Loucy (cell line): ENCODE data around the gene RPUSD2.

Experiments used
- EZH2phosphoT487 ChIP-seq: fragments of 200-600 bp; IDR thresholded peaks from 2 replicates; pipeline ENCODE4 v1.6.1; 2018; ENCODE audit warnings: antibody characterized with exemption, mild to moderate bottlenecking, moderate library complexity, borderline replicate concordance
- TF ChIP-seq, protein P1 (sequence below): fragments of 200-600 bp; sonication (generic); conservative IDR thresholded peaks from 2 replicates; pipeline ENCODE4 v1.5.1; 2014; ENCODE audit warnings: mild to moderate bottlenecking, antibody characterized with exemption, low read length

DNA sequence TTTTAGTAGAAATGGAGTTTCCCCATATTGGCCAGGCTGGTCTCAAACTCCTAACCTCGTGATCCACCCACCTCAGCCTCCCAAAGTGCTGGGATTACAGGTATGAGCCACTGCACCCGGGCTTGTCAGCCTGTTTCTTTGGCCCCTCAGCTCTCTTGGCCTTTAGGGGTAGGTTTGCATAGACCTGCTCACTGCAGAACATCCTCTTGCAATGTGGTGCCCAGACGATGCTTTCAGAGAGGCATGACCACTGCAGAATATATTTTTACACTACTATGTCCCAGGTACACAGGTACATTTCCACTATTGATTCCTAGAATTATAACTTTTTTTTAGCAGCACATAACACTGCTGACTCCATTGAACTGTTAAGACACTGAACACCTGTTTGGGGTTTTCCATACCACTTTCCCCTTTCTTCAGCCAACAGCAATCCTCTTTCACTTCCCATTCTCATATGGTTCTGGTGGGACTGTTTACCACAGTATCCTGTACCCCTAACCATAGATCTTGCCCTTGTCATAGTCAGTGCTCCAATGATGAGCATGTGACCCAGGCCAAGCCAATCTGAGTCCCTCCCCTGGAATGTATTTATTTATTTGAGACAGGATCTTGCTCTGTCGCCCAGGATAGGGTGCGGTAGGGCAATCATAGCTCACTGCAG lies 25.3 kb upstream of the RPUSD2 start:
- TF ChIP-seq, protein P1, sequence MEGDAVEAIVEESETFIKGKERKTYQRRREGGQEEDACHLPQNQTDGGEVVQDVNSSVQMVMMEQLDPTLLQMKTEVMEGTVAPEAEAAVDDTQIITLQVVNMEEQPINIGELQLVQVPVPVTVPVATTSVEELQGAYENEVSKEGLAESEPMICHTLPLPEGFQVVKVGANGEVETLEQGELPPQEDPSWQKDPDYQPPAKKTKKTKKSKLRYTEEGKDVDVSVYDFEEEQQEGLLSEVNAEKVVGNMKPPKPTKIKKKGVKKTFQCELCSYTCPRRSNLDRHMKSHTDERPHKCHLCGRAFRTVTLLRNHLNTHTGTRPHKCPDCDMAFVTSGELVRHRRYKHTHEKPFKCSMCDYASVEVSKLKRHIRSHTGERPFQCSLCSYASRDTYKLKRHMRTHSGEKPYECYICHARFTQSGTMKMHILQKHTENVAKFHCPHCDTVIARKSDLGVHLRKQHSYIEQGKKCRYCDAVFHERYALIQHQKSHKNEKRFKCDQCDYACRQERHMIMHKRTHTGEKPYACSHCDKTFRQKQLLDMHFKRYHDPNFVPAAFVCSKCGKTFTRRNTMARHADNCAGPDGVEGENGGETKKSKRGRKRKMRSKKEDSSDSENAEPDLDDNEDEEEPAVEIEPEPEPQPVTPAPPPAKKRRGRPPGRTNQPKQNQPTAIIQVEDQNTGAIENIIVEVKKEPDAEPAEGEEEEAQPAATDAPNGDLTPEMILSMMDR = no peak
- no peak for TF ChIP-seq EZH2phosphoT487
